AG04449 (cell line): ENCODE results near the gene BBOX1.
"Not testable (repeated sequence)": the region's sequence is repeated elsewhere in the genome, so short reads cannot be mapped to it uniquely, and the experiment has no call there.

Experiments
- CTCF ChIA-PET: fragments of 350-600 bp; formaldehyde crosslinking; extraction: SDS; loops from one replicate; lab custom pipeline; 2021; ENCODE audit warnings: antibody characterized with exemption; lab: Yijun Ruan, JAX
- POLR2A ChIA-PET: fragments of 400-600, 350-600 bp; formaldehyde crosslinking; extraction: SDS; loops from one replicate; lab custom pipeline; 2020; ENCODE audit warnings: antibody characterized with exemption, inconsistent platforms; lab: Yijun Ruan, JAX
- DNase-seq: peaks from one replicate; pipeline ENCODE4 v3.0.0-alpha.2; 2010; ENCODE audit warnings: low read depth, low spot score
- H3K4me3 ChIP-seq: 2 replicates; pipeline ENCODE4 v1.5.1; 2011; ENCODE audit warnings: low read depth, mild to moderate bottlenecking, control low read depth, low read length
- TF ChIP-seq, protein P1 (sequence below): IDR thresholded peaks from one replicate; pipeline ENCODE4 v1.5.1; 2011; ENCODE audit warnings: mild to moderate bottlenecking, moderate library complexity, low read length, control low read depth, inconsistent platforms; ENCODE audit not compliant: insufficient read depth; ENCODE audit errors: missing control alignments

The BBOX1 gene

DNA sequence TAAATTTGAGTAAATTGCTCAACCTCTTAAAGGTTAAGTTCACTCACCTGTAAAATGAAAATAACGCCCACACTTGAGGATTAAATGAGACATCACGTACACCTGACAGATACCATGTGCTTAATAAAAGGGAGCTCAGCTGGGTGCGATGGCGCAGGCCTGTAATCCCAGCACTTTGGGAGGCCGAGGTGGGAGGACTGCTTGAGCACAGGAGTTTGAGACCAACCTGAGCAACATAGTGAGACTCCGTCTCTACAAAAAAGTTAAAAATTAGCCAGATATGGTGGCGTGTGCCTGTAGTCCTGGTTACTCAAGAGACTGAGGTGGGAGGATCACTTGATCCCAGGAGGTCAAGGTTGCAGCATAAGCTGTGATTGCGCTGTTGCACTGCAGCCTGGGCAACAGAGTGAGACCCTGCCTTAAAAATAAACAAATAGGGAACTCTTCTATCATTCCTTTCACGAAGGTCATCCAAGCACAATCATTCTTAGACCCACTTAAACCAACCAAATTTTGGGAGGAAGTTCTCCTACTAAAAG is 134.1 kb downstream of the BBOX1 start:
- no peak for DNase-seq
- POLR2A ChIA-PET, result no interaction called here
- TF ChIP-seq, protein P1, sequence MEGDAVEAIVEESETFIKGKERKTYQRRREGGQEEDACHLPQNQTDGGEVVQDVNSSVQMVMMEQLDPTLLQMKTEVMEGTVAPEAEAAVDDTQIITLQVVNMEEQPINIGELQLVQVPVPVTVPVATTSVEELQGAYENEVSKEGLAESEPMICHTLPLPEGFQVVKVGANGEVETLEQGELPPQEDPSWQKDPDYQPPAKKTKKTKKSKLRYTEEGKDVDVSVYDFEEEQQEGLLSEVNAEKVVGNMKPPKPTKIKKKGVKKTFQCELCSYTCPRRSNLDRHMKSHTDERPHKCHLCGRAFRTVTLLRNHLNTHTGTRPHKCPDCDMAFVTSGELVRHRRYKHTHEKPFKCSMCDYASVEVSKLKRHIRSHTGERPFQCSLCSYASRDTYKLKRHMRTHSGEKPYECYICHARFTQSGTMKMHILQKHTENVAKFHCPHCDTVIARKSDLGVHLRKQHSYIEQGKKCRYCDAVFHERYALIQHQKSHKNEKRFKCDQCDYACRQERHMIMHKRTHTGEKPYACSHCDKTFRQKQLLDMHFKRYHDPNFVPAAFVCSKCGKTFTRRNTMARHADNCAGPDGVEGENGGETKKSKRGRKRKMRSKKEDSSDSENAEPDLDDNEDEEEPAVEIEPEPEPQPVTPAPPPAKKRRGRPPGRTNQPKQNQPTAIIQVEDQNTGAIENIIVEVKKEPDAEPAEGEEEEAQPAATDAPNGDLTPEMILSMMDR, result no peak
- H3K4me3 ChIP-seq, result no peak overlapping the region
- CTCF ChIA-PET, result interaction anchor here (1.1 to 2.6 kb wide), 4 partner anchors 9 to 311 kb away, joined by 4 to 11 read pairs (median 5); no protein-coding TSS in a partner anchor

DNA sequence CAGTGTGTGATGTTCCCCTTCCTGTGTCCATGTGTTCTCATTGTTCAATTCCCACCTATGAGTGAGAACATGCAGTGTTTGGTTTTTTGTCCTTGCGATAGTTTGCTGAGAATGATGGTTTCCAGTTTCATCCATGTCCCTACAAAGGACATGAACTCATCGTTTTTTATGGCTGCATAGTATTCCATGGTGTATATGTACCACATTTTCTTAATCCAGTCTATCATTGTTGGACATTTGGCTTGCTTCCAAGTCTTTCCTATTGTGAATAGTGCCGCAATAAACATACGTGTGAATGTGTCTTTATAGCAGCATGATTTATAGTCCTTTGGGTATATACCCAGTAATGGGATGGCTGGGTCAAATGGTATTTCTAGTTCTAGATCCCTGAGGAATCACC is 134.9 kb downstream of the BBOX1 start:
- DNase-seq, POLR2A ChIA-PET, CTCF ChIA-PET, H3K4me3 ChIP-seq: not testable (repeated sequence)
